ENCODE data around the gene SUSD1. TPM values are rescaled to one million over a fixed set of nuclear protein-coding genes. Genes with fewer than 3 reads are reported as not detected.

Gene SUSD1
- polyA plus RNA-seq, 1 donor from 2014 or later: 2.0 TPM

- H3K9me3 ChIP-seq (ENCODE audit: low read length): no peaks in the 10 kb centered on the region
- TF ChIP-seq POLR2AphosphoS5 (IDR thresholded peaks at IDR 0.05) (no peak), SMC3 (conservative IDR thresholded peaks at IDR 0.05; ENCODE audit: poor library complexity) (no peak), EZH2 (IDR thresholded peaks at IDR 0.05; ENCODE audit: borderline replicate concordance, insufficient read depth, low read length, poor library complexity, severe bottlenecking) (no peak), TAF1 (IDR thresholded peaks at IDR 0.05; ENCODE audit: low read depth) (no peak), CTCF (IDR thresholded peaks at IDR 0.05; ENCODE audit: poor library complexity, severe bottlenecking) (no peak), MXI1 (conservative IDR thresholded peaks at IDR 0.05; ENCODE audit: poor library complexity, severe bottlenecking) (no peak), EP300 (conservative IDR thresholded peaks at IDR 0.05; ENCODE audit: poor library complexity, severe bottlenecking) (no peak), RAD21 (conservative IDR thresholded peaks at IDR 0.05) (no peak), REST (IDR thresholded peaks at IDR 0.05; ENCODE audit: borderline replicate concordance) (no peak)
- H3K27me3 ChIP-seq (ENCODE audit: insufficient read depth, low read depth, low read length): no peaks in the 10 kb centered on the region
- no peaks in the 10 kb centered on the region for H4K20me1 ChIP-seq (ENCODE audit: insufficient read depth)
- H3K79me2 ChIP-seq (replicated peaks; ENCODE audit: insufficient read depth, low read length): no peaks in the 10 kb centered on the region
- no peak overlapping the region for H3K27ac ChIP-seq (ENCODE audit: low read length)
- H3K4me3 ChIP-seq (ENCODE audit: low read length): no peak overlapping the region
- H3K4me2 ChIP-seq (ENCODE audit: low read length): no peak overlapping the region
- no peaks in the 10 kb centered on the region for H3K36me3 ChIP-seq (ENCODE audit: insufficient read depth, low read length)
- H2AFZ ChIP-seq (ENCODE audit: low read depth, low read length): no peak overlapping the region
- H3F3A ChIP-seq (ENCODE audit: insufficient read depth, low read length, poor library complexity, severe bottlenecking): no peaks in the 10 kb centered on the region
- H3K9ac ChIP-seq (ENCODE audit: low read length): no peak overlapping the region
- H3K9me2 ChIP-seq (ENCODE audit: insufficient read depth, low read length): no peaks in the 10 kb centered on the region
These were observed 130.2 kb downstream of the SUSD1 start for GRCh38 chr9:112044881-112045280.

- H3F3A ChIP-seq (ENCODE audit: insufficient read depth, low read length, poor library complexity, severe bottlenecking): no peaks in the 10 kb centered on the region
- H3K4me2 ChIP-seq (ENCODE audit: low read length): no peak overlapping the region
- no peaks in the 10 kb centered on the region for H3K27me3 ChIP-seq (ENCODE audit: insufficient read depth, low read depth, low read length)
- H3K4me3 ChIP-seq (ENCODE audit: low read length): no peak overlapping the region
- no peaks in the 10 kb centered on the region for H3K9me3 ChIP-seq (ENCODE audit: low read length)
- H3K79me2 ChIP-seq (replicated peaks; ENCODE audit: insufficient read depth, low read length): no peaks in the 10 kb centered on the region
- TF ChIP-seq RAD21 (conservative IDR thresholded peaks at IDR 0.05) (no peak), POLR2AphosphoS5 (IDR thresholded peaks at IDR 0.05) (no peak), TAF1 (IDR thresholded peaks at IDR 0.05; ENCODE audit: low read depth) (no peak), EP300 (conservative IDR thresholded peaks at IDR 0.05; ENCODE audit: poor library complexity, severe bottlenecking) (no peak), SMC3 (conservative IDR thresholded peaks at IDR 0.05; ENCODE audit: poor library complexity) (no peak)
- no peak overlapping the region for H3K9ac ChIP-seq (ENCODE audit: low read length)
- H3K27ac ChIP-seq (ENCODE audit: low read length): no peak overlapping the region
- H2AFZ ChIP-seq (ENCODE audit: low read depth, low read length): no peak overlapping the region
- no peaks in the 10 kb centered on the region for H3K36me3 ChIP-seq (ENCODE audit: insufficient read depth, low read length)
- H3K9me2 ChIP-seq (ENCODE audit: insufficient read depth, low read length): no peaks in the 10 kb centered on the region
- H4K20me1 ChIP-seq (ENCODE audit: insufficient read depth): no peaks in the 10 kb centered on the region
These were observed 130.9 kb downstream of the SUSD1 start for GRCh38 chr9:112044186-112044585.

All from neural cell (in vitro differentiated cells).